Measurements from ENCODE around the gene FGF8. TPM values are rescaled to one million over a fixed set of nuclear protein-coding genes. Genes with fewer than 3 reads are reported as not detected.

Gene FGF8
- total and polyA plus RNA-seq, 4 donors = 0.08 TPM; not detected in 3

- Histone ChIP-seq H3K27ac (ENCODE audit: low read depth in 1 of 2, low read length in 1 of 2) (no peak overlapping the region), H3K9me3 (ENCODE audit: control insufficient read depth in 4 of 4, insufficient read depth in 3 of 4, low read length in 3 of 4) (peaks cover 0 to 9% (median 0%) of the 10 kb centered on the region in 4 donors), H3K36me3 (ENCODE audit: control insufficient read depth in 4 of 4, insufficient read depth in 4 of 4, low read length in 4 of 4) (no peaks in the 10 kb centered on the region), H3K4me3 (no peak overlapping the region), H3K9ac (ENCODE audit: insufficient read depth in 1 of 2, low read length in 2 of 2) (no peak overlapping the region), H3K27me3 (ENCODE audit: control insufficient read depth in 3 of 3, insufficient read depth in 3 of 3, low read length in 2 of 3) (peaks cover 1 to 46% (median 28%) of the 10 kb centered on the region in 3 donors), H3K4me1 (ENCODE audit: control insufficient read depth in 5 of 5, insufficient read depth in 5 of 5, low read length in 5 of 5) (peaks cover 0 to 12% (median 0%) of the 10 kb centered on the region in 5 donors)
- WGBS, 2 donors = 68 to 70% methylated on average over 14 of the region's 14 CpGs
- DNase-seq (no peak), ATAC-seq (ENCODE audit: insufficient read depth, low FRiP score) (no peak)
- no peak for TF ChIP-seq CTCF (IDR thresholded peaks at IDR 0.05; ENCODE audit: control extremely low read depth, extremely low read depth)
Measured at GRCh38 chr10:101767966-101768790, 7.7 kb downstream of the FGF8 start.

- no peak for ATAC-seq (ENCODE audit: insufficient read depth, low FRiP score)
- WGBS, 2 donors = 39 to 66% methylated on average over 6 of the region's 6 CpGs
- DNase-seq = peak in 2 of 3 donors; percentile 49 to 67
- Histone ChIP-seq H3K9ac (ENCODE audit: insufficient read depth in 1 of 2, low read length in 2 of 2) (no peak overlapping the region), H3K27ac (ENCODE audit: low read depth in 1 of 2, low read length in 1 of 2) (no peak overlapping the region), H3K9me3 (ENCODE audit: control insufficient read depth in 4 of 4, insufficient read depth in 3 of 4, low read length in 3 of 4) (peaks cover 0 to 7% (median 0%) of the 10 kb centered on the region in 4 donors), H3K4me3 (no peak overlapping the region), H3K4me1 (ENCODE audit: control insufficient read depth in 5 of 5, insufficient read depth in 5 of 5, low read length in 5 of 5) (peaks cover 0 to 12% (median 0%) of the 10 kb centered on the region in 5 donors), H3K36me3 (ENCODE audit: control insufficient read depth in 4 of 4, insufficient read depth in 4 of 4, low read length in 4 of 4) (no peaks in the 10 kb centered on the region), H3K27me3 (ENCODE audit: control insufficient read depth in 3 of 3, insufficient read depth in 3 of 3, low read length in 2 of 3) (peaks cover 5 to 40% (median 22%) of the 10 kb centered on the region in 3 donors)
- TF ChIP-seq CTCF (IDR thresholded peaks at IDR 0.05; ENCODE audit: control extremely low read depth, extremely low read depth) = no peak
Measured at GRCh38 chr10:101767600-101767945, 8.3 kb downstream of the FGF8 start.

DNA sequence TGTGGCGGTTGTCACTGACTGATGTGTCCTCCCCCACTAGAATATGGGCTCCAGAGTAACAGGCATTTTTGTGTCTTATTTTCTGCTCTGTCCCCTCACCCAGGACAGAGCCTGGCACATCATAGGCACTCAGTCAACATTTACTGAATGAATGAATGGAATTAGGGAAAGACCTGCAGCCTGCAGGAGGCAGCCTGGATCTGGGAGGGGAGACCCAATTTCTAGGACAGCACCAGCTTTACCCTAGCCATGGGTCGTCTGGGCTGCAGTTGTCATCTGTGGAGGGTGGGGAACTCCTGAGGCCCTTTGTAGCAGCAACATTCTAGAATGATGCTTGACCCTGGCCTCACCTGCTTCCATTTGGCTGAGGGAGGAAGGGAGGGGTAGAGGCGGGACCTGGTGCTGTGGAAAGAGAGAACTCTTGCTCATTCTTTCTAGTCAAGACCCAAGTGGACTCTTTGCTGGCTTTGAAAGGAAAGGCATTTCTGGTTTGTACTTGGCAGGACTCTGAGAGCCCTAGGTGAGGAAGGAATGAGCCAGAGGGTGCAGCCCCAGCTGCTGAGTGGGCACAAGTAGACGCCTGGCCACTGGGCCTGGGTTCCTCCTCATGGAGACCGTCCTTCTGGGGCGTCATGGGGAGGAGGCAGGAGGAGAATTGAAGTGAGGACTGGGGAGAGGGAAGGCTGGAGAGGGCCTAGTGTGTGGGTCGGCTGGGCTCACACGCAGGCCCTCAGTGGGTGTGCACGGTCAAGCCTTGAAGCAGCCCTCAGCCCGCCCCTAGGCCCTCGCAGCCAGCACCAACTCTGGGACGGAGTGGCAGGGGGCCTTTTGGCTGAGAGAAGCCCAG lies 8.9 kb downstream of the FGF8 start:
- Histone ChIP-seq H3K4me3 (no peak overlapping the region), H3K27me3 (ENCODE audit: control insufficient read depth in 3 of 3, insufficient read depth in 3 of 3, low read length in 2 of 3) (peaks cover 5 to 34% (median 16%) of the 10 kb centered on the region in 3 donors), H3K4me1 (ENCODE audit: control insufficient read depth in 5 of 5, insufficient read depth in 5 of 5, low read length in 5 of 5) (peaks cover 0 to 12% (median 0%) of the 10 kb centered on the region in 5 donors), H3K27ac (ENCODE audit: low read depth in 1 of 2, low read length in 1 of 2) (no peak overlapping the region), H3K9me3 (ENCODE audit: control insufficient read depth in 4 of 4, insufficient read depth in 3 of 4, low read length in 3 of 4) (peaks cover 0 to 5% (median 0%) of the 10 kb centered on the region in 4 donors), H3K36me3 (ENCODE audit: control insufficient read depth in 4 of 4, insufficient read depth in 4 of 4, low read length in 4 of 4) (no peaks in the 10 kb centered on the region), H3K9ac (ENCODE audit: insufficient read depth in 1 of 2, low read length in 2 of 2) (no peak overlapping the region)
- no peak for DNase-seq
- ATAC-seq (ENCODE audit: insufficient read depth, low FRiP score) = no peak
- no peak for TF ChIP-seq CTCF (IDR thresholded peaks at IDR 0.05; ENCODE audit: control extremely low read depth, extremely low read depth)
- WGBS, 2 donors = 60 to 80% methylated on average over 11 to 12 of the region's 12 CpGs

Data from lung (tissue), 12 donors.